HepG2 (cell line): ENCODE results near the gene KDM3A.

ENCODE experiments used
- KAT8 ChIP-seq: IDR thresholded peaks from 2 replicates; pipeline ENCODE4 v1.6.1; 2016; ENCODE audit warnings: missing genetic modification reagents, missing compliant biosample characterization
- SNRNP70 ChIP-seq: fragments of 200-400 bp; formaldehyde crosslinking; IDR thresholded peaks from 2 replicates; pipeline ENCODE4 v1.6.1; 2017; ENCODE audit warnings: mild to moderate bottlenecking, low read depth, low read length, moderate library complexity
- ZNF343 ChIP-seq: sonication (generic); formaldehyde crosslinking; IDR thresholded peaks from 2 replicates; pipeline ENCODE4 v1.4.0; 2020; ENCODE audit warnings: mild to moderate bottlenecking, missing genetic modification reagents

DNA sequence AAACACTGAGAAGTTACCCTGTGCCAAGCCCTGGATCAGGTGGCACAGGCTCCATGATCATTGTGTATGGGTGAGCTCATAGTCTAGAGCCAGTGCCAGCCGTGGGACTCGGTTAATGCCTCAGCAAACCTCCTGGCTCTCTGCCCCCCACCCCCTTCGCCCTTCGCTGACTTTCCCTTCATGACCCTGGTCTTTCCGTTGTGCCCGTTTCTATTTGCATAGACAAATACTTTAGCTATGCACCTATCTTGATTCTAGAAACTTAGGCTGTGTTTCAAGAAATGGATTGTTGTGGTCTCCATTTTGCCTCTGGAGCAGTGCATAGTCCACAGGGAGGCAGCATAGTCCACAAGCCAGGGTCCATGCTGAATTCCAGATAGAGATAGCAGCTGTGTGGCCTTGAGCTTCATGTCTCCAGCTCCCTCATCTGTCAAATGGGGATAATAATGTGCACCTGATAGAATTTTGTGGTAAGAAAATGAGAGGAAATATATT is 44.8 kb upstream of the KDM3A start:
- no peak for TF ChIP-seq SNRNP70
- TF ChIP-seq KAT8 (CRISPR knock-in tag) = no peak
- TF ChIP-seq ZNF343 = no peak
